Thyroid gland (tissue), 4 donors: Measurements from ENCODE around the gene DTD1. TPM values are rescaled to one million over a fixed set of nuclear protein-coding genes. Genes with fewer than 3 reads are reported as not detected.

ENCODE experiments used
- DNase-seq, 2 donors: peaks; one replicate each; pipeline ENCODE4 v3.0.0-alpha.2; 2019
- H3K27ac ChIP-seq, 3 donors: fragments of 200-600 bp; sonication (generic); 1 replicate in 2 of 3; 2 replicates in 1 of 3; pipeline ENCODE4 v1.5.1; 2016 to 2019; ENCODE audit warnings: mild to moderate bottlenecking in 1 of 3, moderate library complexity in 1 of 3
- H3K27me3 ChIP-seq: fragments of 200-600 bp; sonication (generic); one replicate; pipeline ENCODE4 v1.5.1; 2019
- H3K36me3 ChIP-seq, 2 donors: fragments of 200-600 bp; sonication (generic); one replicate each; pipeline ENCODE4 v1.5.1; 2016 to 2019
- H3K4me1 ChIP-seq, 2 donors: fragments of 200-600 bp; sonication (generic); one replicate each; pipeline ENCODE4 v1.5.1; 2017 to 2019
- H3K4me3 ChIP-seq, 3 donors: fragments of 200-600 bp; sonication (generic); replicated peaks in 1 of 3; 1 replicate in 2 of 3; 2 replicates in 1 of 3; pipeline ENCODE4 v1.5.1; 2016; ENCODE audit warnings: mild to moderate bottlenecking in 1 of 3
- H3K9me3 ChIP-seq: fragments of 200-600 bp; sonication (generic); one replicate; pipeline ENCODE4 v1.5.1; 2017
- CTCF ChIP-seq, 6 experiments: fragments of 200-600 bp in 3 of 6; fragments of 450-650 bp in 3 of 6; sonication (generic) in 3 of 6; IDR thresholded peaks; one replicate each; pipeline ENCODE4 v1.5.1; 2016 to 2019; ENCODE audit warnings: antibody characterized with exemption in 6 of 6, mild to moderate bottlenecking in 2 of 6, inconsistent platforms in 1 of 6, moderate library complexity in 1 of 6
- POLR2A ChIP-seq, 2 donors: fragments of 450-650 bp; IDR thresholded peaks; one replicate each; pipeline ENCODE4 v1.6.1; 2017; ENCODE audit warnings: antibody characterized with exemption in 2 of 2, mild to moderate bottlenecking in 2 of 2, moderate library complexity in 1 of 2
- WGBS, 2 donors: methylation state at CpG; one replicate each; pipeline ENCODE4 v1.1.5; 2017; 5-methylcytosine and 5-hydroxymethylcytosine counted together
- intact Hi-C: fragments of 100-400 bp; cut with DNase I; formaldehyde crosslinking; loops from one replicate; pipeline ENCODE4 v1.15.1; 2023
- total RNA-seq, 4 donors: library from RNA; depleted of rRNA; stranded (reverse); fragments of >200 nt; gene quantifications; one replicate each; pipeline ENCODE4 v1.2.3, GENCODE V29; 2016

Gene DTD1
- total RNA-seq, 4 donors from 2014 or later: 42.7 to 57.6 (median 52.4) TPM

- Histone ChIP-seq H3K27ac (no peak overlapping the region), H3K9me3 (no peaks in the 10 kb centered on the region), H3K4me1 (no peaks in the 10 kb centered on the region), H3K4me3 (no peak overlapping the region), H3K27me3 (no peaks in the 10 kb centered on the region), H3K36me3 (no peaks in the 10 kb centered on the region)
- intact Hi-C loops: loop anchor here (10.0 kb wide), 1 partner anchor 166 kb away; no protein-coding TSS in a partner anchor
- TF ChIP-seq POLR2A (IDR thresholded peaks at IDR 0.05) (no peak), CTCF (IDR thresholded peaks at IDR 0.05) (peak in 5 of 6 experiments; percentile 35 to 67 (median 52))
- 68 to 82% methylated on average over 11 of the region's 11 CpGs for WGBS, 2 donors
- DNase-seq: peak; percentile 34 to 45
Measured at GRCh38 chr20:18628330-18628920, 40.6 kb downstream of the DTD1 start.

GRCh38 chr20:18632196-18632789 lies 44.4 kb downstream of the DTD1 start:
- peak; percentile 56 to 68 for DNase-seq
- 20 to 24% methylated on average over 7 of the region's 7 CpGs for WGBS, 2 donors
- no peak overlapping the region for H3K27ac ChIP-seq
- H3K4me1 ChIP-seq: no peaks in the 10 kb centered on the region
- H3K36me3 ChIP-seq: no peaks in the 10 kb centered on the region
- intact Hi-C loops: no loop called here
- H3K4me3 ChIP-seq: no peak overlapping the region
- H3K9me3 ChIP-seq: no peaks in the 10 kb centered on the region
- TF ChIP-seq CTCF (IDR thresholded peaks at IDR 0.05) (peak; percentile 60 to 88 (median 72)), POLR2A (IDR thresholded peaks at IDR 0.05) (no peak)
- no peaks in the 10 kb centered on the region for H3K27me3 ChIP-seq

GRCh38 chr20:18633411-18633810 lies 45.6 kb downstream of the DTD1 start:
- no peak for DNase-seq
- 82 to 96% methylated on average over 2 of the region's 2 CpGs for WGBS, 2 donors
- Histone ChIP-seq H3K4me1 (no peaks in the 10 kb centered on the region), H3K27me3 (no peaks in the 10 kb centered on the region), H3K27ac (no peak overlapping the region), H3K4me3 (no peak overlapping the region), H3K36me3 (no peaks in the 10 kb centered on the region), H3K9me3 (no peaks in the 10 kb centered on the region)
- no peak for TF ChIP-seq CTCF (IDR thresholded peaks at IDR 0.05)
- no peak for TF ChIP-seq POLR2A (IDR thresholded peaks at IDR 0.05)
- intact Hi-C loops: no loop called here

GRCh38 chr20:18634501-18634900 lies 46.6 kb downstream of the DTD1 start:
- TF ChIP-seq POLR2A (IDR thresholded peaks at IDR 0.05) (no peak), CTCF (IDR thresholded peaks at IDR 0.05) (no peak)
- Histone ChIP-seq H3K4me1 (no peaks in the 10 kb centered on the region), H3K36me3 (no peaks in the 10 kb centered on the region), H3K27ac (no peak overlapping the region), H3K27me3 (no peaks in the 10 kb centered on the region), H3K4me3 (no peak overlapping the region), H3K9me3 (no peaks in the 10 kb centered on the region)
- 93 to 94% methylated on average over 5 of the region's 5 CpGs for WGBS, 2 donors
- no peak for DNase-seq
- intact Hi-C loops: no loop called here

GRCh38 chr20:18635380-18635779 lies 47.5 kb downstream of the DTD1 start:
- intact Hi-C loops: no loop called here
- TF ChIP-seq POLR2A (IDR thresholded peaks at IDR 0.05): no peak
- no peak for TF ChIP-seq CTCF (IDR thresholded peaks at IDR 0.05)
- no peaks in the 10 kb centered on the region for H3K27me3 ChIP-seq
- H3K27ac ChIP-seq: no peak overlapping the region
- no peaks in the 10 kb centered on the region for H3K9me3 ChIP-seq
- no peak for DNase-seq
- WGBS, 2 donors: 100% methylated on average over 1 of the region's 1 CpG; no CpG with 5 or more reads in 1 of the 2 donors
- no peak overlapping the region for H3K4me3 ChIP-seq
- H3K36me3 ChIP-seq: no peaks in the 10 kb centered on the region
- no peaks in the 10 kb centered on the region for H3K4me1 ChIP-seq
